HCT116 (cell line): Measurements from ENCODE around the gene MACF1. TPM values are rescaled to one million over a fixed set of nuclear protein-coding genes. Genes with fewer than 3 reads are reported as not detected.

Experiments
- ATAC-seq: fragments of 200-7000 bp; cut with Tn5 transposase; 2 replicates; pipeline ENCODE4 v1.9.1; 2020; ENCODE audit warnings: mild to moderate bottlenecking, moderate library complexity
- BruUV-seq: library from RNA; stranded (reverse); fragments of 400-500 nt; replicated peaks from 2 replicates; lab custom pipeline; 2021; lab: Mats Ljungman, UMichigan
- CTCF ChIA-PET: fragments of 300-600 bp; sonication (Branson Sonifier 250); formaldehyde crosslinking; loops from one replicate; lab custom pipeline; 2021; ENCODE audit warnings: antibody characterized with exemption; lab: Charles Lee
- POLR2A ChIA-PET: fragments of 300-600, 350-600 bp; sonication (Branson Sonifier 250); formaldehyde crosslinking; loops from one replicate; lab custom pipeline; 2021; ENCODE audit warnings: antibody characterized with exemption; lab: Charles Lee
- RAD21 ChIA-PET, 2 experiments: fragments of 300-600 bp; sonication (Branson Sonifier 250); formaldehyde crosslinking; loops; one replicate each; lab custom pipeline; 2023; ENCODE audit warnings: low total read pairs in 2 of 2; ENCODE audit not compliant: uncharacterized antibody in 2 of 2, unreplicated experiment in 2 of 2, low non-redundant PET in 1 of 2; lab: Charles Lee
- DNase-seq: peaks from one replicate; pipeline ENCODE4 v3.0.0-alpha.2; 2010; ENCODE audit warnings: low read depth, low spot score
- H2AFZ ChIP-seq: fragments of 200-600 bp; shearing (Covaris generic), sonication (generic); 2 replicates; pipeline ENCODE4 v1.6.1; 2017; ENCODE audit warnings: low read depth, mixed run types, mixed read lengths, antibody characterized with exemption, low read length; ENCODE audit not compliant: poor library complexity, severe bottlenecking
- H3K27ac ChIP-seq: 2 replicates; pipeline ENCODE4 v1.5.1; 2012; ENCODE audit warnings: low read depth, low read length
- H3K27me3 ChIP-seq: fragments of 200-600 bp; sonication (generic); 2 replicates; pipeline ENCODE4 v1.6.1; 2016; ENCODE audit warnings: mixed run types, low read length, mixed read lengths; ENCODE audit not compliant: insufficient read depth
- H3K36me3 ChIP-seq, 2 experiments: fragments of 200-500 bp in 1 of 2; fragments of 200-600 bp in 1 of 2; sonication (Bioruptor generic) in 1 of 2; sonication (generic) in 1 of 2; 2 replicates each; pipeline versions ENCODE4 v1.5.1 to v1.6.1; 2014 to 2016; ENCODE audit warnings: low read length in 2 of 2, inconsistent platforms in 1 of 2, mixed read lengths in 1 of 2, mixed run types in 1 of 2; ENCODE audit not compliant: insufficient read depth in 2 of 2, control insufficient read depth in 1 of 2
- H3K4me1 ChIP-seq, 2 experiments: fragments of 200-600 bp in 1 of 2; sonication (generic) in 1 of 2; 2 replicates each; pipeline versions ENCODE4 v1.5.1 to v1.6.1; 2012 to 2017; ENCODE audit warnings: low read length in 2 of 2, inconsistent platforms in 1 of 2, mild to moderate bottlenecking in 1 of 2, mixed read lengths in 1 of 2, mixed run types in 1 of 2, moderate library complexity in 1 of 2; ENCODE audit not compliant: insufficient read depth in 2 of 2, control insufficient read depth in 1 of 2
- H3K4me2 ChIP-seq: fragments of 200-600 bp; sonication (generic); 2 replicates; pipeline ENCODE4 v1.6.1; 2017; ENCODE audit warnings: mixed run types, low read length, mixed read lengths
- H3K4me3 ChIP-seq, 2 experiments: fragments of 200-600 bp in 1 of 2; sonication (generic) in 1 of 2; replicated peaks in 1 of 2; 2 replicates each; pipeline ENCODE4 v1.5.1; 2011 to 2016; ENCODE audit warnings: low read length in 2 of 2, control low read depth in 1 of 2, low read depth in 1 of 2, mild to moderate bottlenecking in 1 of 2, mixed read lengths in 1 of 2, mixed run types in 1 of 2
- H3K79me2 ChIP-seq: fragments of 200-600 bp; sonication (generic); 2 replicates; pipeline ENCODE4 v1.6.1; 2017; ENCODE audit warnings: mild to moderate bottlenecking, mixed run types, low read length, moderate library complexity, mixed read lengths; ENCODE audit not compliant: insufficient read depth
- H3K9ac ChIP-seq: fragments of 200-600 bp; sonication (generic); 2 replicates; pipeline ENCODE4 v1.6.1; 2016; ENCODE audit warnings: low read length, mixed read lengths
- H3K9me2 ChIP-seq: fragments of 200-600 bp; sonication (generic), shearing (Covaris generic); 2 replicates; pipeline ENCODE4 v1.6.1; 2017; ENCODE audit warnings: mixed run types, mild to moderate bottlenecking, moderate library complexity; ENCODE audit not compliant: insufficient read depth
- H3K9me3 ChIP-seq, 2 experiments: fragments of 200-500 bp in 1 of 2; fragments of 200-600 bp in 1 of 2; sonication (Bioruptor generic) in 1 of 2; sonication (generic) in 1 of 2; 2 replicates each; pipeline ENCODE4 v1.6.1; 2014 to 2017; ENCODE audit warnings: low read length in 2 of 2, mixed read lengths in 2 of 2, inconsistent platforms in 1 of 2, low read depth in 1 of 2, mild to moderate bottlenecking in 1 of 2, mixed run types in 1 of 2, moderate library complexity in 1 of 2; ENCODE audit not compliant: control insufficient read depth in 1 of 2, insufficient read depth in 1 of 2
- H4K20me1 ChIP-seq: fragments of 200-600 bp; sonication (generic), shearing (Covaris generic); 2 replicates; pipeline ENCODE4 v1.6.1; 2017; ENCODE audit warnings: mixed run types, mild to moderate bottlenecking, moderate library complexity; ENCODE audit not compliant: insufficient read depth
- EGR1 ChIP-seq: IDR thresholded peaks from 2 replicates; pipeline ENCODE4 v1.6.1; 2012; ENCODE audit warnings: low read depth
- EZH2phosphoT487 ChIP-seq: fragments of 200-600 bp; IDR thresholded peaks from 2 replicates; pipeline ENCODE4 v1.6.1; 2018; ENCODE audit warnings: antibody characterized with exemption, borderline replicate concordance
- FOSL1 ChIP-seq: IDR thresholded peaks from 2 replicates; pipeline ENCODE4 v1.6.1; 2012; ENCODE audit warnings: low read depth
- JUND ChIP-seq: IDR thresholded peaks from 2 replicates; pipeline ENCODE4 v1.6.1; 2012
- POLR2A ChIP-seq: IDR thresholded peaks from 2 replicates; pipeline ENCODE4 v1.7.0; 2011; ENCODE audit warnings: borderline replicate concordance; ENCODE audit not compliant: insufficient read depth, insufficient read length; ENCODE audit errors: extremely low read depth
- POLR2AphosphoS5 ChIP-seq: IDR thresholded peaks from 2 replicates; pipeline ENCODE4 v1.6.1; 2011; ENCODE audit warnings: mild to moderate bottlenecking, low read depth, low read length, moderate library complexity
- REST ChIP-seq: IDR thresholded peaks from 2 replicates; pipeline ENCODE4 v1.6.1; 2012; ENCODE audit warnings: low read depth
- SP1 ChIP-seq: IDR thresholded peaks from 2 replicates; pipeline ENCODE4 v1.6.1; 2012; ENCODE audit warnings: low read depth
- TCF7L2 ChIP-seq: IDR thresholded peaks from 2 replicates; pipeline ENCODE4 v1.7.0; 2011; ENCODE audit warnings: borderline replicate concordance, inconsistent platforms; ENCODE audit not compliant: insufficient read depth, insufficient read length; ENCODE audit errors: extremely low read depth
- ZBTB33 ChIP-seq: IDR thresholded peaks from 2 replicates; pipeline ENCODE4 v1.6.1; 2011; ENCODE audit warnings: mild to moderate bottlenecking, low read length, moderate library complexity; ENCODE audit not compliant: insufficient replicate concordance; ENCODE audit errors: extremely low read depth
- intact Hi-C: fragments of 100-400 bp; cut with micrococcal nuclease; formaldehyde crosslinking; loops from 2 replicates; pipeline ENCODE4 v1.10.0; 2022
- total RNA-seq: library from RNA; stranded (reverse); gene quantifications from one replicate; pipeline ENCODE4 v1.2.1, GENCODE V29; 2021; ENCODE audit not compliant: unreplicated experiment

Gene MACF1
- total RNA-seq, 1 experiment from 2014 or later, result 146 TPM

GRCh38 chr1:39408641-39409054 lies 204.2 kb downstream of the MACF1 start:
- ATAC-seq (peak; percentile 89), DNase-seq (peak; percentile 84)
- intact Hi-C loops, result no loop called here
- CTCF ChIA-PET, result interaction anchor here (3.6 kb wide), 1 partner anchor 143 kb away, joined by 11 read pairs; no protein-coding TSS in a partner anchor
- Histone ChIP-seq H3K4me1 (peaks cover 48 to 62% of the 10 kb centered on the region in 2 experiments), H3K79me2 (peaks cover 14% of the 10 kb centered on the region; the same call in 1 of the 2 replicates), H2AFZ (no peak overlapping the region), H3K4me3 (peak overlapping the region; percentile 60 to 70), H3K4me2 (peak overlapping the region; percentile 76), H3K36me3 (no peaks in the 10 kb centered on the region; a peak in 1 of 4 replicates), H4K20me1 (no peaks in the 10 kb centered on the region), H3K9ac (peak overlapping the region; percentile 73), H3K9me3 (no peaks in the 10 kb centered on the region), H3K9me2 (no peaks in the 10 kb centered on the region), H3K27ac (peak overlapping the region; percentile 69; the same call in 1 of the 2 replicates), H3K27me3 (no peaks in the 10 kb centered on the region)
- POLR2A ChIA-PET, result interaction anchor here (3.0 kb wide), 1 partner anchor 9 kb away, joined by 21 read pairs; no protein-coding TSS in a partner anchor
- RAD21 ChIA-PET, result no interaction called here
- BruUV-seq, result no TSS peak
- TF ChIP-seq ZBTB33 (no peak), JUND (no peak), EGR1 (peak; percentile 73; the same call in 1 of the 2 replicates), POLR2A (no peak), TCF7L2 (peak; percentile 63), EZH2phosphoT487 (no peak), FOSL1 (no peak), POLR2AphosphoS5 (peak; percentile 58), REST (no peak), SP1 (peak; percentile 21; the same call in 1 of the 2 replicates)
